Effector memory CD8-positive, alpha-beta T cell (primary cell): ENCODE measurements around the gene LRRK1.

ENCODE experiments used
- ATAC-seq: fragments of 150-1000 bp; cut with Tn5 transposase; replicated peaks from 2 replicates; pipeline ENCODE4 v1.10.0; 2021; ENCODE audit warnings: mild to moderate bottlenecking, moderate library complexity
- DNase-seq, 3 experiments: peaks; one replicate each; pipeline ENCODE4 v3.0.0; 2021
- H3K27ac Mint-ChIP-seq, 2 donors: one replicate each; pipeline ENCODE4 v1.8.0; 2022; ENCODE audit warnings: mild to moderate bottlenecking in 2 of 2, mixed read lengths in 2 of 2, moderate library complexity in 2 of 2
- H3K27me3 Mint-ChIP-seq, 2 donors: one replicate each; pipeline ENCODE4 v1.8.0; 2022; ENCODE audit warnings: mixed read lengths in 2 of 2
- H3K36me3 Mint-ChIP-seq: one replicate; pipeline ENCODE4 v1.8.0; 2022; ENCODE audit warnings: mild to moderate bottlenecking, moderate library complexity, mixed read lengths; ENCODE audit not compliant: insufficient read depth
- H3K4me1 Mint-ChIP-seq, 2 donors: one replicate each; pipeline ENCODE4 v1.8.0; 2022; ENCODE audit warnings: low read depth in 2 of 2, mixed read lengths in 2 of 2
- H3K4me3 Mint-ChIP-seq, 2 donors: one replicate each; pipeline ENCODE4 v1.8.0; 2022; ENCODE audit warnings: mild to moderate bottlenecking in 2 of 2, mixed read lengths in 2 of 2, moderate library complexity in 2 of 2
- H3K9me3 Mint-ChIP-seq, 2 donors: one replicate each; pipeline ENCODE4 v1.8.0; 2022; ENCODE audit warnings: mixed read lengths in 2 of 2

The LRRK1 gene

DNA sequence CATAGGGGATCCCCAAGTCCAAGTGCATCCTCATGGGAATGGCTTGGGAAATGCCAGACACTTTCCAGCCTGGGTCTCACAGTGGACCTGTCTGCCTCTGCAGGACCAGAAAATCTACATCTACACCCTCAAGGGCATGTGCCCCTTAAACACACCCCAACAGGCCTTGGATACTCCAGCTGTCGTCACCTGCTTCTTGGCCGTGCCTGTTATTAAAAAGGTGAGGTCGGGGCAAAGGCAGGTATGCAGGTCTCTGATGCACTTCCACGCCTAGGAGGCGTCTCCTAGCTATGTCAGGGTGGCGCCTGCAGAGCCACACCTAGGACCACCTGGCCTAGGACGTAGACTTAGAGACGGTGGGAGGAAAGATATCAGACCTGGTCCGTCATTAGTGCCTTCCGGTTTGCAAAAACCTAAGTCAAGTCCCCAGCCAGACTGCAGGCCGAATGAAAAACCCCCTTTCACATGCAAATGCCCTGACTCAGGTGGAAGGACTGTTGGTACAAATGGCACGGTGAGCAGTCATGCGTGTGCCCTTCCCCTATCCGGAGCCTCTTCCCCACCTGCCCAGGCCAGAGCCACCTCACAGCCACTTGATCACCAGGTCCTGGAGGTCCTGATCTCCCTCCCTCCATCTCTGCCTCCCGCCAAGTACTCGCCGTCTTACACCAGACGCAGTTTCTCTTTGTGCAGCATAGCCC lies 143.5 kb downstream of the LRRK1 start:
- no peaks in the 10 kb centered on the region for H3K4me1 Mint-ChIP-seq
- H3K36me3 Mint-ChIP-seq, result no peaks in the 10 kb centered on the region
- H3K27me3 Mint-ChIP-seq, result peaks cover 5 to 6% of the 10 kb centered on the region in 2 donors
- H3K4me3 Mint-ChIP-seq, result no peak overlapping the region
- DNase-seq, result no peak
- no peaks in the 10 kb centered on the region for H3K9me3 Mint-ChIP-seq
- no peak for ATAC-seq
- no peak overlapping the region for H3K27ac Mint-ChIP-seq

DNA sequence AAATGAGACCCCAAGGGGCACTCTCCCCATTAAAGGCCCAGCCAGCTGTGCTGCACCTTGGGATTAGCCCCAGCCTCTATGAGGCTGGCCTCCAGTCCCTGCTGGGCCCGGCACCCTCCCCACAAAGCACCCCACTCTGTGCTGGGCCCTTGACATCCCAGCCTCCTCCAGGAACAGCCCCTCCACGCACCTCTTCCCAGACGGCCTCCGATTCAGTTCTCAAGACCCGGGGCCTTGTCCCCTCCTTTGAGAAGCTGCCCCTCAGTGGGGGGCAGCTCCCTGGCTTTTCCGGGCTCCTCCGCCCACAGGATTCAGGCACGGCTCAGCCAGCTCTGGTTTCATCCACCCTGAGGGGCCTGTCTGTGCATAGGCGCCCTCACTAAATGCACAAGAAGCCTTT lies 144.1 kb downstream of the LRRK1 start:
- Mint-ChIP-seq H3K27ac (no peak overlapping the region), H3K36me3 (no peaks in the 10 kb centered on the region), H3K4me3 (no peak overlapping the region), H3K4me1 (no peaks in the 10 kb centered on the region), H3K9me3 (no peaks in the 10 kb centered on the region), H3K27me3 (peaks cover 5 to 6% of the 10 kb centered on the region in 2 donors)
- ATAC-seq, result no peak
- no peak for DNase-seq

DNA sequence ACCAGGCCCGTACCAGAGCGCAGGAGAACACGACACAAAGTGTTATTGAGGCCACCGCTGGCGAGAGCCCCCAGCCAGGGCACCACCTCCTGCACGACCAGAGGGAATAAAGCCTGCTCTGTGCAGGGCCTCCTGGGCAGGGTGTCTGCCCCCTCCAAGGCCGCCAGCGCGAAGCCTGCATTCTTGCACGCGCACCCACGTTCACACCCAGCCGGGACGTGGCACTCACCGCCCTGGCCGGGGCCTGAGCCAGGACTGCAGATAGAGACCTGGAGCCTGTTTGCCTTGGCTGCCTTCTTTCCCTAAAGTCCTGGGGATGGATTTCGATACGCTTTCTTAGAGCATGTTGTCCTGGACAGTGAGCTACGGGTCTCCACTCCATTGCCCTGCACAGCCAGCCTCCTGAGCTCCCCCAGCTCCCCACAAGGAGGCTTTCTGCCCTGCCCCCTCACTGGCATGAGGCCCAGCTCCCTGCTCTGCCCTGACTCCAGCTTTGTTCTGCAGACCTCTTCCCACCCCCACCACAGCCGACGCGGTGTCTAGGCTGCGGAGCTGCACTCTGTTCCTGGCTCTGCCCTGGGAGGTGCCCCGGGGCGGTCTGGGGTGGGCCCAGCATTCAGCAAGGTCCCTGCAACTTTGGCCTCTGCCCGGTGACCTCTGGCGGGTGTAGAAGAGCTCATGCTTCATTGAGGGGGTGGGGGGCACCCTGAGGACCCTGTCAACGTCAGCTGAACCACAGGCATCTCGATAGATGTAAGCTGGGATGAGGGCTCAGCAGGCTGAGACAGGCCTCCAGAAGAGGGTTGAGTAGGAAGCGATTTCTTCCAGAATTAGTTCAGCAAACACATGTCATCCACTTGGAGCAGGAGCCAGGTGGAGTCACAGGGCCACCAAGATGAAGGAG lies 145.0 kb downstream of the LRRK1 start:
- no peaks in the 10 kb centered on the region for H3K36me3 Mint-ChIP-seq
- no peak overlapping the region for H3K27ac Mint-ChIP-seq
- H3K27me3 Mint-ChIP-seq, result peaks cover 5 to 6% of the 10 kb centered on the region in 2 donors
- H3K9me3 Mint-ChIP-seq, result no peaks in the 10 kb centered on the region
- H3K4me1 Mint-ChIP-seq, result no peaks in the 10 kb centered on the region
- no peak for ATAC-seq
- H3K4me3 Mint-ChIP-seq, result no peak overlapping the region
- no peak for DNase-seq

DNA sequence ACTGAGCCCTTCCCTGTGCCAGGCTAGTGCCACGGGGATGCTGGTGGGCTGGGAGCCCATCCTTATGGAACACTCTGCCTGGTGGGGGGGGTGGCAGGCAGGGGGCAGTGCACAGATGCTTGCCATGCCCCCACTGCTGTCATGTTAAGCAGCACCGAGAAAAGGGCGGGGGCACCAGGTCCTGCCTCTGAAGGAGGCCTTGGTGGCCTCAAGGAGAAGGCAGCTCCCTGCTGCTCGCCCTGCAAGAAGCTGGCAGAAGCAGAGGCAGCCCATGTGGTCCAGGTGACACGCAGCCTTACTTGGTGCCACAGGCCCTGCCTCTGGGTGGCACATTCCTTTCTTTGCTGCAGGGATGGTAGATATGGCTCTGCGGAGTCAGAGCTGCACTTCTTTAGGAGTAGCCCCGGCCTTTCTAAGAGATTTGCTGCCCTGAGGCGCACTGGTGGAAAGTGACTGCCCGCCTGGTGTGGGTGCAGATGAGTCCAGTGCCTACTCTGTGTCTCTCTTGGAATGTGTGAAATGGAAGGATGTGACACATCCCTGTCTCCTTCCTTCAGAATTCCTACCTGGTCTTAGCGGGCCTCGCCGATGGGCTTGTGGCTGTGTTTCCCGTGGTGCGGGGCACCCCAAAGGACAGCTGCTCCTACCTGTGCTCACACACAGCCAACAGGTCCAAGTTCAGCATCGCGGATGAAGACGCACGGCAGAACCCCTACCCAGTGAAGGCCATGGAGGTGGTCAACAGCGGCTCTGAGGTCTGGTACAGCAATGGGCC lies 145.8 kb downstream of the LRRK1 start:
- H3K27ac Mint-ChIP-seq, result no peak overlapping the region
- ATAC-seq, result no peak
- H3K36me3 Mint-ChIP-seq, result no peaks in the 10 kb centered on the region
- no peak overlapping the region for H3K4me3 Mint-ChIP-seq
- no peaks in the 10 kb centered on the region for H3K9me3 Mint-ChIP-seq
- peaks cover 1 to 2% of the 10 kb centered on the region in 2 donors for H3K27me3 Mint-ChIP-seq
- DNase-seq, result no peak
- no peaks in the 10 kb centered on the region for H3K4me1 Mint-ChIP-seq

DNA sequence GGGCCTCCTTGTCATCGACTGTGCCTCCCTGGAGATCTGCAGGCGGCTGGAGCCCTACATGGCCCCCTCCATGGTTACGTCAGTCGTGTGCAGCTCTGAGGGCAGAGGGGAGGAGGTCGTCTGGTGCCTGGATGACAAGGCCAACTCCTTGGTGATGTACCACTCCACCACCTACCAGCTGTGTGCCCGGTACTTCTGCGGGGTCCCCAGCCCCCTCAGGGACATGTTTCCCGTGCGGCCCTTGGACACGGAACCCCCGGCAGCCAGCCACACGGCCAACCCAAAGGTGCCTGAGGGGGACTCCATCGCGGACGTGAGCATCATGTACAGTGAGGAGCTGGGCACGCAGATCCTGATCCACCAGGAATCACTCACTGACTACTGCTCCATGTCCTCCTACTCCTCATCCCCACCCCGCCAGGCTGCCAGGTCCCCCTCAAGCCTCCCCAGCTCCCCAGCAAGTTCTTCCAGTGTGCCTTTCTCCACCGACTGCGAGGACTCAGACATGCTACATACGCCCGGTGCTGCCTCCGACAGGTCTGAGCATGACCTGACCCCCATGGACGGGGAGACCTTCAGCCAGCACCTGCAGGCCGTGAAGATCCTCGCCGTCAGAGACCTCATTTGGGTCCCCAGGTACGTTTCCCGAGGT lies 146.5 kb downstream of the LRRK1 start:
- no peaks in the 10 kb centered on the region for H3K36me3 Mint-ChIP-seq
- no peaks in the 10 kb centered on the region for H3K9me3 Mint-ChIP-seq
- H3K27me3 Mint-ChIP-seq, result peaks cover 0 to 7% of the 10 kb centered on the region in 2 donors
- H3K4me3 Mint-ChIP-seq, result no peak overlapping the region
- H3K27ac Mint-ChIP-seq, result no peak overlapping the region
- no peak for DNase-seq
- no peak for ATAC-seq
- no peaks in the 10 kb centered on the region for H3K4me1 Mint-ChIP-seq

DNA sequence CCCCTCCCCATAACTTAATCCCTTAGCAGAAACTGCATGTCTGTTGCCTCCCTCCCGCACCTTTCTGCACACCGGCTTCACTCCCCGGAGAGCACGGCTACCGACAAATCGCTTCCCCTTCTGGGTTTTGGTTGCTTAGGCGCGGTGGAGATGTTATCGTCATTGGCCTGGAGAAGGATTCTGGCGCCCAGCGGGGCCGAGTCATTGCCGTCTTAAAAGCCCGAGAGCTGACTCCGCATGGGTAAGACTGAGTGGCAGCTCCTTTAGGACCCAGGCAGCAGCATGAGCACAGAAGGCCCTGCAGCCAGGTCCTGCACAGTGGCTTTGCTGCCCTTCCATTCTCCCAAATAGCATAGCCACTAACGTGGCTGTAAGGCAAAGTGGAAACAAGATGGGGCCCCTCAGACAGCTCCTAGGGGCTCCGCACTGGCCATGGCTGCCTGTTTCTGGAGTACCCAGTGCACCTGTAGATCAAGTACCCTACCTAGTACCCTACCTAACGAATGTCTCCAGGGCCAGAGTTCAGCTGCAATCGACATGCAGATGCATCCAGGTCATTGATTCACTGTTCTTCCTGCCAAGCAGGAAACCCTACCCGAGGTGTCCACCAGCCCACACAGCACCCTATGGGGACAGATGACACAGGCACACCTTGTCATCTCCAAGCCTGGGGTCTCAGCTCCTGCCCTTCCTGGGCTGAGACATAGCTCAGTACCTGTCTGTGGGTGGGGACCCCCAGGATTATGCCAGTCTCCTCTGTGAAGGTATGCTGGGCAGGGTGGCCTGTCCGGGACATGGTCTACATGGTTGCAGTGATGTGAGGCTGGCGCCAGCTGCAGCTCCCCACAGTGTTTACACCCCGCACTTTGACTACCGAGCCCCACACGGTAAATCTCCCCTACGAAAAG lies 147.6 kb downstream of the LRRK1 start:
- Mint-ChIP-seq H3K27me3 (peaks cover 3 to 10% of the 10 kb centered on the region in 2 donors), H3K4me3 (no peak overlapping the region), H3K4me1 (no peaks in the 10 kb centered on the region), H3K36me3 (no peaks in the 10 kb centered on the region), H3K27ac (no peak overlapping the region), H3K9me3 (no peaks in the 10 kb centered on the region)
- ATAC-seq (no peak), DNase-seq (no peak)

DNA sequence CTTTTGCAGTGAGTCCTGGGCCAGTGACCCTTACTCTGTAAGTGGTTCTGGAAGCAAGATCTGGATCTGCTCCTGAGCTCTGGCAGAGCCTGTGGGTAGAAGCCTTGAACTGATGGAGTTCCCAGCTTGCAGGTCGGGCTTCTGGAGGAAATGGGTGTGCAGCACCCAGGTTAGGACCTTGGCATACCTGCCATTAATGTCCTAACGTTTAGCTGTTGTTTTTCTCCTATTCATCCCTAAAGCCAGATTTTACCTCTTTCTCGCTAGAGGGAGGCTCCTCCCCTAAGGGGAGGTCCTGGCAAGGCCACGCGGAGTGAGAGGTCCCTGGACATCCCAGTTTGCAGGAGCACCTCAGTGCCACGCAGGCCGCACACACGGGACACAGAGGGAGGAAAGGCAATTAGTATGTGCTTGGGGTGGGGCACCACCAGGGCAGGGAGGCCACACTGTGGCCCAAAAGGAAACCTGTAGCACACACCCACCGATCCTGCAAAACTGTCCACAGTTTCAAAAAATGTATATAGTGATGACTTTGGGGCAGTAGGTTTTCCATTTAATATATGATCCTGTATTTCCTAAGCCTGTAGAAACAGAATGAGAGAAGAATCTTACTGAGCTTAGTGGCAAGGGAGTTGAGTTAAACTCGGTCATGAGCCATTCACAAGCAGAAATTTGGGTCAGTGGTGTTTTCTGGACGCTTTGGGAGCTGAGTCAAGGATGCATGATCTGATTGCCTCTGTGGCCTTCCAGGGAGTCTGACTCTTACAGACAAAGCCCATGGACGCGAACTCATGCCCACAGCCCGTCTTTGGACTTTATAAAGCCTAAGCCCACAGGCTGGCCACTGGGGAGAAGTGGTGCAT lies 148.7 kb downstream of the LRRK1 start:
- no peak overlapping the region for H3K4me3 Mint-ChIP-seq
- H3K27ac Mint-ChIP-seq, result no peak overlapping the region
- H3K4me1 Mint-ChIP-seq, result no peaks in the 10 kb centered on the region
- no peaks in the 10 kb centered on the region for H3K36me3 Mint-ChIP-seq
- ATAC-seq (no peak), DNase-seq (no peak)
- H3K9me3 Mint-ChIP-seq, result no peaks in the 10 kb centered on the region
- peaks cover 4 to 10% of the 10 kb centered on the region in 2 donors for H3K27me3 Mint-ChIP-seq

DNA sequence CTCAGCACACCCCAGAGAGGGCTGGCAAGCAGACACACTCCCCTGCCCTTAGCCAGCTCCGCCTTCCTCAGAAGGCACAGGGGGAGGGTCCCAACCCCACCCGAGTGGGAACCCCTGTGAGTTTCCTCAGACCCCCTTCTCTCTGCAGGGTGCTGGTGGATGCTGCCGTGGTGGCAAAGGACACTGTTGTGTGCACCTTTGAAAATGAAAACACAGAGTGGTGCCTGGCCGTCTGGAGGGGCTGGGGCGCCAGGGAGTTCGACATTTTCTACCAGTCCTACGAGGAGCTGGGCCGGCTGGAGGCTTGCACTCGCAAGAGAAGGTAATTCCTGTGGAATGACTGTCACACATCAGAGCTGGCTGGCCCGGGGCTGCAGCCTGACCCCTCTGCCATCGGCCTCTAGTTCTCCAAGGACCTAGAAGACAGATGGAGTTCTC lies 149.4 kb downstream of the LRRK1 start:
- no peak for ATAC-seq

DNA sequence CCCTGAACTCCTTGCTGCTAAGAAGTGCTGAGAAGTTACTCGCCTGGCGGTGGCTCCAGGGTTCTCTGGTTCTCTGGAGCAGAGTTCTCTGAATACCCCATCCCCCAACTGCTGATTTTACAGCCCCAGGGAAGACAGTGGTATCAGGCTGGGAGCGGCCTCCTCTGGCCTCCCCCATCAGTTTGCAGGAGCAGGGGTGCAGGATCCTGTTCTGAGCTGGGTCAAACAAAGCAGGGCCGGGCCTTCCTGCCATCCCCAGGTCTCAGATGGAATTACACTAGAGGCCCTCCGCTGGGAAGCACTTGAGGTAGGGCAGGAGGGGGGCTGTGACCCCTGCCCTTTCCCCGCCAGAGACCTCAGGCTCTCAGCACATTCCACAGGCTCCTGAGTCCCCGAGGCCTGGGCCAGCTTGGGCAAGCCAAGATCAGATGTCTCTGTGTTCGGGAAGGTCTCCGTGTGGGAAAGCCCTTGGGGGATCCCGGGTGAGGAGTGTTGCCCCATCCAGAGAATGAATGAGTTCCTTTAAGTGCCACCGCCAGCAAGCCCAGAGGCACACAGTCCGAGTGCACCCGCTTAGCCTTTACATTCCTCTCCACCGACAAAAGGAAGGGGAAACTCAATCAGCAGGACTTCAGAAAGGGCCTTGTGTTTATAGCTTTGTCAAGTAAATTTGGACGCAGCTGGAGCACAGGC lies 149.9 kb downstream of the LRRK1 start:
- Mint-ChIP-seq H3K27me3 (peaks cover 15 to 23% of the 10 kb centered on the region in 2 donors), H3K4me1 (no peaks in the 10 kb centered on the region)

More for the DNA sequence above, 149.4 kb downstream of the LRRK1 start:
- no peaks in the 10 kb centered on the region for H3K36me3 Mint-ChIP-seq
- no peaks in the 10 kb centered on the region for H3K4me1 Mint-ChIP-seq
- no peak for DNase-seq
- H3K9me3 Mint-ChIP-seq, result no peaks in the 10 kb centered on the region
- H3K27ac Mint-ChIP-seq, result no peak overlapping the region
- peaks cover 9 to 17% of the 10 kb centered on the region in 2 donors for H3K27me3 Mint-ChIP-seq
- no peak overlapping the region for H3K4me3 Mint-ChIP-seq

DNA sequence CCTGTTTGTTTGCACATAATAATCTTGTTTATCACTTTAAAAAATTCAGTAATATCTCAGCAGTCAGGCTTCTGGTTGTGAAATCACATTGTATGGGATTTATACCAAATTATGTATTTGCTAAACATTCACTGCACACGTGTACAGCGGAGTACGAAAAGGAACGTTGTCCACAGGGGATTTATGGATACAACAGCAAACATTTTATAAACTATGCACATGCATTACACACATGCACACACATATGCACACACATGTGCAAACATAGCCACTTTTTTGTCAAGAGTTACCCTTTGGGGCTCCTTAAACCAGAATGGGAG lies 150.5 kb downstream of the LRRK1 start:
- no peak overlapping the region for H3K27ac Mint-ChIP-seq
- H3K27me3 Mint-ChIP-seq, result peaks cover 18 to 28% of the 10 kb centered on the region in 2 donors
- no peaks in the 10 kb centered on the region for H3K9me3 Mint-ChIP-seq
- H3K4me1 Mint-ChIP-seq, result no peaks in the 10 kb centered on the region
- H3K36me3 Mint-ChIP-seq, result no peaks in the 10 kb centered on the region
- ATAC-seq, result no peak
- no peak overlapping the region for H3K4me3 Mint-ChIP-seq
- DNase-seq, result no peak

More for the DNA sequence above, 149.9 kb downstream of the LRRK1 start:
- no peak for ATAC-seq
- Mint-ChIP-seq H3K27ac (no peak overlapping the region), H3K36me3 (no peaks in the 10 kb centered on the region), H3K4me3 (no peak overlapping the region), H3K9me3 (no peaks in the 10 kb centered on the region)
- DNase-seq, result no peak

DNA sequence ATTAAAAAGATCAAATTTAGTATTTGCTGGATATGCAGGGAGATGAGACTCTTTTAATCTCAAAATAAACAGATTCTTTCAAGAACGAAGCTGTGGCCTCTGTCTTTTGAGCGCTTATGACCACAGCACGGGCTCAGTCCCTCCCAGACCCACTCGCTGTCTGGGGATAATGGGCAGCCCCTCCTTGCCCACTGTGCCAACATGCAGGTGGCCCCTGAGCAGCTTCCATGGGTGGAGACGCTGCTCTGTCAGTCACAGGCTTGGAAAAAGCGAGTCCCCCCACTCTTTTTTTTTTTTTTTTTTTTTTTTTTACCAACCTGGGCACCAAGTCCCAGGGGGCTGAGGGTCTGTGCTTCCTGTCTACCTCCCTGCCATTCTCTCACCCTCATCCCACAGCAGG lies 150.9 kb downstream of the LRRK1 start:
- no peak for DNase-seq
- no peak for ATAC-seq
- H3K27ac Mint-ChIP-seq, result no peak overlapping the region
- H3K9me3 Mint-ChIP-seq, result no peaks in the 10 kb centered on the region
- H3K36me3 Mint-ChIP-seq, result no peaks in the 10 kb centered on the region
- H3K27me3 Mint-ChIP-seq, result peaks cover 18 to 28% of the 10 kb centered on the region in 2 donors
- no peak overlapping the region for H3K4me3 Mint-ChIP-seq
- no peaks in the 10 kb centered on the region for H3K4me1 Mint-ChIP-seq
